GM13976 (cell line): ENCODE data around the gene KRT33A.
"Not testable (repeated sequence)": the region's sequence is repeated elsewhere in the genome, so short reads cannot be mapped to it uniquely, and the experiment has no call there.

Source experiments
- DNase-seq: peaks from one replicate; pipeline ENCODE4 v3.0.0; 2012; ENCODE audit warnings: low spot score
- in situ Hi-C: fragments of 300-500 bp; cut with MboI; formaldehyde crosslinking; loops from one replicate; pipeline ENCODE4 v1.12.0; 2022; ENCODE audit warnings: low sequenced_read_pairs, mixed read lengths, inconsistent platforms; ENCODE audit not compliant: unreplicated experiment
- TF ChIP-seq, protein P1 (sequence below): IDR thresholded peaks from 2 replicates; pipeline ENCODE4 v1.5.1; 2012; ENCODE audit warnings: borderline replicate concordance, mild to moderate bottlenecking; ENCODE audit not compliant: insufficient read depth; ENCODE audit errors: extremely low read depth, missing control alignments, control extremely low read depth

Gene KRT33A

DNA sequence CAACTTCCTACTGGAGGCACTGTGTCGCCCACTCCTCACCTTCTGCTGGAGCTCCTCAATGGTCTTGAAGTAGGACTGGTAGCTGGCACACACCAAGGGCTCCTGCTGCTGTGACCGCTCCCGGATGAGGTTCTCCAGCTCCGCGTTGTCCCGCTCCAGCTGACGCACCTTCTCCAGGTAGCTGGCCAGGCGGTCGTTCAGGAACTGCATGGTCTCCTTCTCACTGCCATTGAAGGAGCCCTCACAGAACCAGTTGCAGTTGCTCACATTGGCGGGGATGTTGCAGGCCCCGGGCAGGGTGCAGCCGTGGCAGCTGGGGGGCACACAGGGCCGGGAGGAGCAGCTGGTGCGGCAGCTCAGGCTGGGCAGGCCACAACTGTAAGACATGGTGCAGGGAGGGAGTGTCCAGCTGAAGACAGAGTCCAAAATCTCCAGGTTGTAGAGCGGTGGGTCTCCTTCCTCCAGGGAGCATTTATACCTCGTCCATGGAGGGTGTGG is at the start of gene KRT33A:
Gene KRT33A (minus strand): TSS at position 448 of the 498 bp plus-strand sequence. CDS start 61 bp downstream, at position 387.
- in situ Hi-C loops: not testable (repeated sequence)

DNA sequence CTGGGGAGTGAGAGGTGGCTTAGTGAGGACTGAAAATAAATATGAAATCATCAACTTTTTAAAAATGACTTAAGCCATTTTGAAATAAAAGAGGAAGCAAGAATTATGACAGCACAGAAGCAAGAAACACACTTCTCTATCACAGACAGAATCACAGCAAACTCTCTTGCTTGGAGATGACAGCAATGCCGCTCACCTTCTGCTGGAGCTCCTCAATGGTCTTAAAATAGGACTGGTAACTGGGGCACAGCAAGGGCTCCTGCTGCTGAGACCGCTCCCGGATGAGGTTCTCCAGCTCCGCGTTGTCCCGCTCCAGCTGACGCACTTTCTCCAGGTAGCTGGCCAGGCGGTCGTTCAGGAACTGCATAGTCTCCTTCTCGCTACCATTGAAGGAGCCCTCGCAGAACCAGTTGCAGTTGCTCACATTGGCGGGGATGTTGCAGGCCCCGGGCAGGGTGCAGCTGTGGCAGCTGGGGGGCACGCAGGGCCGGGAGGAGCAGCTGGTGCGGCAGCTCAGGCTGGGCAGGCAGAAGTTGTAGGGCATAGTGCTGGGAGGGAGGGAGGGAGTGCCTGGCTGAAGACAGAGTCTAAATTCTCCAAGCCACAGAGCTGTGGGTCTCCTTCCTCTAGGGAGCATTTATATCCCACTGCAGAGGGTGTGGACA is 46.5 kb upstream of the KRT33A start, which contains the start of gene KRT31:
Gene KRT31 (minus strand): TSS at position 613 of the 665 bp plus-strand sequence. CDS start 69 bp downstream, at position 544.
- in situ Hi-C loops: no loop called here
- TF ChIP-seq, protein P1, sequence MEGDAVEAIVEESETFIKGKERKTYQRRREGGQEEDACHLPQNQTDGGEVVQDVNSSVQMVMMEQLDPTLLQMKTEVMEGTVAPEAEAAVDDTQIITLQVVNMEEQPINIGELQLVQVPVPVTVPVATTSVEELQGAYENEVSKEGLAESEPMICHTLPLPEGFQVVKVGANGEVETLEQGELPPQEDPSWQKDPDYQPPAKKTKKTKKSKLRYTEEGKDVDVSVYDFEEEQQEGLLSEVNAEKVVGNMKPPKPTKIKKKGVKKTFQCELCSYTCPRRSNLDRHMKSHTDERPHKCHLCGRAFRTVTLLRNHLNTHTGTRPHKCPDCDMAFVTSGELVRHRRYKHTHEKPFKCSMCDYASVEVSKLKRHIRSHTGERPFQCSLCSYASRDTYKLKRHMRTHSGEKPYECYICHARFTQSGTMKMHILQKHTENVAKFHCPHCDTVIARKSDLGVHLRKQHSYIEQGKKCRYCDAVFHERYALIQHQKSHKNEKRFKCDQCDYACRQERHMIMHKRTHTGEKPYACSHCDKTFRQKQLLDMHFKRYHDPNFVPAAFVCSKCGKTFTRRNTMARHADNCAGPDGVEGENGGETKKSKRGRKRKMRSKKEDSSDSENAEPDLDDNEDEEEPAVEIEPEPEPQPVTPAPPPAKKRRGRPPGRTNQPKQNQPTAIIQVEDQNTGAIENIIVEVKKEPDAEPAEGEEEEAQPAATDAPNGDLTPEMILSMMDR: no peak
- no peak for DNase-seq

More for the DNA sequence above, at the start of gene KRT33A:
- DNase-seq: not testable (repeated sequence)

DNA sequence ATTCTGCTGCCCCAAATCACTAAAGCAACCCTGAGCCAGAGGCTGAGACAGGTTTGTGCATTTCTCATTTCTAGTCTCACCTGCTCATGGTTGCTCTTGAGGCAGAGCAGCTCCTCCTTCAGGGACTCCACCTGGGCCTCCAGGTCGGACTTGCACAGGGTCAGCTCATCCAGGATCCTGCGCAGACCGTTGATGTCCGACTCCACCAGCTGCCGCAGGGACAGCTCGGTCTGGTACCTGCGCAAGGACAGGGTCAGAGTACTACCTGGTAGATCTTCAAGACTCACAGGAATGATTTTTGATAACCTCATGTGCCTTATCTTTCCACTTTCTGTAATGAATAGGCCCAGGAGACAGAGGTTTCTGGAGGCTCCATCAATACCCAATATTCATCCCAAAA is 45.7 kb upstream of the KRT33A start:
- DNase-seq: no peak
- in situ Hi-C loops: no loop called here
- TF ChIP-seq, protein P1: no peak

DNA sequence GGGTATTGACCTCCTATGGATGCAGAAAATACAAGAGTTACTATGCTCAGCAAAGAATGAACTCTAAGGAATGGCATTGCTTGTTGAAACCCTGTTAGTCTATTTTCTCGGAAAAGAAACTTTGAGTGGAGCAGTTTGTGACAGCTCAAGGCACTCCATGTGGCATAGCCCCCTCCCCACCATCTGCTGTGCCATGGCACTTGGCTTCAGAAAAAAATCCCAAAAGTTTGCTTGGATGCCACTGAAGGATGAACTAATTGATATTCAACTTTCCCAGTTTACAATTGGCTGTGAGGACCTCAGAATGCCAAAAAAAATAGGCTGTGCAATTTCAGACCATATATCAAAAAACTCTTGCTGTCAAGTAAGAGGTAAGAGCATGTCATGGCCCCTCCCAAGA is 45.0 kb upstream of the KRT33A start:
- TF ChIP-seq, protein P1: no peak
- in situ Hi-C loops: no loop called here

DNA sequence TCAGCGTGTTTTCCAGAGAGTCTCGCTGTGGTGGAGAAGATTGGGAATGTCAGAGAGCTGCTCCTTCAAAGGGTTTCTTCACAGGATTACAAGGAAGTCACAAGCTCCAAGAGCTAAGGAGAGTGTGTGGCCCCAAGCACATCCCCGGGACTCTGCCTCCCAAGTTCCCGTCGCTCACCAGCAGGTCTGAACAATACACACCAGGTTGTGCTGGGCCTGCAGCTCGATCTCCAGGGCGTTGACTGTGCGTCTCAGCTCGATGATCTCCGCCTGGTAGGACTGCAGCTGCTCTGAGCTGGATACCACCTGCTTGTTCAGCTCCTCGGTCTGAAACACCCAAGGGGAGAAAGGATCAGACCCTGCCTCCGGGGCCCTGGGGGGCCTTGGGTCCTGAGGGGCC is 44.4 kb upstream of the KRT33A start:
- in situ Hi-C loops: not testable (repeated sequence)

More for the DNA sequence above, 45.0 kb upstream of the KRT33A start:
- no peak for DNase-seq

DNA sequence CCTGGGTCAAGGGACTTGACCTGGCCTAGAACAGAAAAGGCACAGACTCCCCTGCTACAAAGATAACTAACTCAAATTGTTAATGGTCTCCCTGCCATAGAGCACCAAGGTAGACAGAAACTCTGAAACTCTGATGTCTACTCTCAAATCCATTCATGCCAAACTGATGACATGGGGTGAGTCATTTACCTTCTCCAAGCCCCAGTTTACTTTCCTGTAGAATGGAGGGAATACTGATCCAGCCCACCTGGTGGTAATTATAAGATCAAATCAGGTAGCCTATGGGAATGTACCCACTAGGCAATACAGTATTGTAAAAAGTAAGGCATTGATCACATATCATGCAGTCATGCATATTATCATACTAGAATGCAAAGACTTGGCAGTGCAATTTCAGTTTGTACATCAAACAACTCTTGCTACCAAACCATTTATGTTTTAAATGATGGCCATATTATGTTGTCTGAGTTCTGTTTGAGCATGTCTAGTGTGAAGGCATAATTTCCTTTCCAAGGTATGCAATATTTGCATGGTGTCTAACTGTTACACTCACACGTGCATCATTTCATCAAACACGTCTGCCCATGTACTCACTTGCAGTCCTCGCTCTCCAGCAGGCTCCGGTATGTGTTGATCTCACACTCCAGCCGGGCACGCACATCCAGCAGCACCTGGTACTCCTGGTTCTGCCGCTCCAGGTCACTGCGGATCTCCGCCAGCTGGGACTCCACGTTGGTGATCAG is 43.8 kb upstream of the KRT33A start:
- no peak for DNase-seq
- TF ChIP-seq, protein P1: no peak
- in situ Hi-C loops: no loop called here

More for the DNA sequence above, 44.4 kb upstream of the KRT33A start:
- DNase-seq: not testable (repeated sequence)

DNA sequence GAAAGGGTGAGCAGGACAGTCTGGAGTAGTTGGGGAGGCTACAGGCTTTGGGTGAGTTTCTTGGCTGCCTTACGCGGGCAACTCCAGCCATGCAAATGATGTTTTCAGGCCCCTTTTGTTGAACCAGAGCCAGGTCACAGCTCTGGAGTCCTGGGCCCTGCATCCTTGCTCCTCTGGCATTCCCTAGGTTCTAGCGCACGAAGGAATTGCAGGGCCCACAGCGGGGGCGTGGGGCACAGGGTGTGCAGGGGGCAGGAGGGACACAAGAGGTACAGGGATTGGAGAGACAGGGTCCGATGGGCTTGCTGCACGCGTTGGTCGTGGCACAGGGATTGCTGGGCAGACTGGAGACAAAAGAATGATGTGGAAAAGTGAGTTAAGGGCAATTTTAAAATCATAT is 43.2 kb upstream of the KRT33A start:
- in situ Hi-C loops: no loop called here
- TF ChIP-seq, protein P1: no peak
- no peak for DNase-seq
